Glutamatergic neuron (in vitro differentiated cells): Measurements from ENCODE around the gene NCOA7. TPM values are rescaled to one million over a fixed set of nuclear protein-coding genes. Genes with fewer than 3 reads are reported as not detected.

ENCODE experiments used
- DNase-seq: peaks from one replicate; pipeline ENCODE4 v3.0.0; 2022
- H3K27ac Mint-ChIP-seq: one replicate; pipeline ENCODE4 v1.8.0; 2020; ENCODE audit warnings: mild to moderate bottlenecking, mixed read lengths, inconsistent platforms; ENCODE audit not compliant: unreplicated experiment
- H3K27me3 Mint-ChIP-seq: one replicate; pipeline ENCODE4 v1.8.0; 2020; ENCODE audit warnings: mild to moderate bottlenecking, moderate library complexity, mixed read lengths, inconsistent platforms; ENCODE audit not compliant: unreplicated experiment
- H3K36me3 Mint-ChIP-seq: one replicate; pipeline ENCODE4 v1.8.0; 2020; ENCODE audit warnings: mild to moderate bottlenecking, mixed read lengths, inconsistent platforms; ENCODE audit not compliant: unreplicated experiment
- H3K4me1 Mint-ChIP-seq: one replicate; pipeline ENCODE4 v1.8.0; 2020; ENCODE audit warnings: mild to moderate bottlenecking, low read depth, mixed read lengths, inconsistent platforms; ENCODE audit not compliant: unreplicated experiment
- H3K4me3 Mint-ChIP-seq: one replicate; pipeline ENCODE4 v1.8.0; 2020; ENCODE audit warnings: mild to moderate bottlenecking, mixed read lengths, inconsistent platforms; ENCODE audit not compliant: unreplicated experiment
- H3K9me3 Mint-ChIP-seq: one replicate; pipeline ENCODE4 v1.8.0; 2020; ENCODE audit warnings: mild to moderate bottlenecking, moderate library complexity, mixed read lengths, inconsistent platforms; ENCODE audit not compliant: unreplicated experiment
- CTCF ChIP-seq: fragments of 200-600 bp; sonication (generic); IDR thresholded peaks from one replicate; pipeline ENCODE4 v1.5.0; 2021; ENCODE audit not compliant: partially characterized antibody, unreplicated experiment
- total RNA-seq: library from RNA; stranded (reverse); fragmentation: NEBNext Ultra II Directional; extraction: Animal tissue kit (Norgen Biotek cat#: 25700); gene quantifications from one replicate; pipeline ENCODE4 v1.2.1, GENCODE V29; 2021; ENCODE audit not compliant: unreplicated experiment

NCOA7 gene
- total RNA-seq, 1 donor from 2014 or later: 23.5 TPM

GRCh38 chr6:125751334-125751916 lies 39.3 kb upstream of the NCOA7 start:
- no peak for DNase-seq
- Mint-ChIP-seq H3K4me3 (no peak overlapping the region), H3K4me1 (peaks cover 4% of the 10 kb centered on the region), H3K27ac (no peak overlapping the region), H3K36me3 (no peaks in the 10 kb centered on the region), H3K9me3 (peaks cover 4% of the 10 kb centered on the region), H3K27me3 (peaks cover 10% of the 10 kb centered on the region)
- no peak for TF ChIP-seq CTCF

- Mint-ChIP-seq H3K36me3 (no peaks in the 10 kb centered on the region), H3K4me3 (no peak overlapping the region), H3K27me3 (peaks cover 10% of the 10 kb centered on the region), H3K4me1 (peaks cover 3% of the 10 kb centered on the region), H3K9me3 (peaks cover 4% of the 10 kb centered on the region), H3K27ac (no peak overlapping the region)
- no peak for DNase-seq
- TF ChIP-seq CTCF: no peak
Measured at GRCh38 chr6:125752773-125753172, 38.0 kb upstream of the NCOA7 start.

- no peak for DNase-seq
- peak; percentile 46 for TF ChIP-seq CTCF
- Mint-ChIP-seq H3K27me3 (peaks cover 7% of the 10 kb centered on the region), H3K27ac (no peak overlapping the region), H3K36me3 (no peaks in the 10 kb centered on the region), H3K9me3 (peaks cover 4% of the 10 kb centered on the region), H3K4me1 (peaks cover 3% of the 10 kb centered on the region), H3K4me3 (no peak overlapping the region)
Measured at GRCh38 chr6:125753218-125753936, 37.4 kb upstream of the NCOA7 start.

- Mint-ChIP-seq H3K4me1 (peaks cover 3% of the 10 kb centered on the region), H3K4me3 (no peak overlapping the region), H3K9me3 (peaks cover 2% of the 10 kb centered on the region), H3K36me3 (no peaks in the 10 kb centered on the region), H3K27me3 (peaks cover 4% of the 10 kb centered on the region), H3K27ac (no peak overlapping the region)
- DNase-seq: no peak
- no peak for TF ChIP-seq CTCF
Measured at GRCh38 chr6:125753937-125754259, 36.9 kb upstream of the NCOA7 start.

- no peaks in the 10 kb centered on the region for H3K36me3 Mint-ChIP-seq
- H3K4me3 Mint-ChIP-seq: no peak overlapping the region
- peaks cover 8% of the 10 kb centered on the region for H3K27me3 Mint-ChIP-seq
- H3K27ac Mint-ChIP-seq: no peak overlapping the region
- DNase-seq: no peak
- peaks cover 2% of the 10 kb centered on the region for H3K9me3 Mint-ChIP-seq
- TF ChIP-seq CTCF: no peak
- peaks cover 3% of the 10 kb centered on the region for H3K4me1 Mint-ChIP-seq
Measured at GRCh38 chr6:125754566-125754965, 36.2 kb upstream of the NCOA7 start.
